Stimulated activated CD4-positive, alpha-beta T cell treated with anti-CD3 and anti-CD28 coated beads, Interleukin-4, amount 100 ng/mL, for 1 hour (primary cell): ENCODE data around the gene MYO1B.

Experiments used
- DNase-seq: peaks from one replicate; pipeline ENCODE4 v3.0.0-alpha.2; 2020

Gene MYO1B

DNA sequence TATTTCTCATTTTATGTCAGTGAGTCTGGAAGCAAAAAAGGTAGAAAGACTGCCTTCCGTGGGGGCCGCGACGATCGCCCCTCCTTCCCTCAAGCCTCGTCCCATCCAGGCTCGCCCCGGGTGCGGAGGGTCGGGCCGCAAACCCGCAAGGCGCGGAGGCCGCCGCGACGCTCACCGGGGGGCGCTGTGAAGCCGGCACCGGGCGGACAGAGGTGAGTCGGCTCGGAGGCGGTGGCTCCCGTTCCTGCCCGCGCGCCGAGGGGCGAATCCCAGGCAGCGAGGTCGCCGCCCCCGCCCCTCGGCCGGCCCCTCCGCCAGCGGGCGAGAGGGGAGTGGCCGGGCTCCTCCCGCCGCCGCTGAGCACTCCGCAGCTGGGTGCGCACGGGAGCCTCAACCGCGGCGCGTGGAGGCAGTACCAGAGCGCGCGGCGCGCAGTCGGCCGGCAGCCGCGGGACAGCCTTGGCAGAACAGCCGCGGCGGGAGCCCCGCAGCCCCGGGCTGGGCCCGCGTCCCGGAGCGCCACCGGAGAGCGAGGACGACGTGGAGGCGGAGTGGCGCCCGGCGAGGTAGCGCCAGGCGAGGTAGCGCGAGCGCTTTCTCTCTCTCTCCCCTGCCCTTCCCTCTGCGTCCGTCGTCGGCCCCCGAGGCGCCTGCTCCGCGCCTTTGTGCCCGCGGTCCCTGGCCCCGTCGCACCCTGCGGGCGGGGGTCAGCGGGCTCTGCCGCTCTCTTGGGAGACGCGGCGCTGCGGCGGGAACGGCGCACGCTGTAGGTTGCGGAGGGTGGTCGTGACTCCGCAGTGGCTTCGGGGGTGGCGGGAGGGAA lies at the start of gene MYO1B:
MYO1B (plus strand) TSS at position 359 of the 823 bp plus-strand sequence. CDS start 31,492 bp downstream, outside the sequence.
- peak; percentile 62 for DNase-seq

DNA sequence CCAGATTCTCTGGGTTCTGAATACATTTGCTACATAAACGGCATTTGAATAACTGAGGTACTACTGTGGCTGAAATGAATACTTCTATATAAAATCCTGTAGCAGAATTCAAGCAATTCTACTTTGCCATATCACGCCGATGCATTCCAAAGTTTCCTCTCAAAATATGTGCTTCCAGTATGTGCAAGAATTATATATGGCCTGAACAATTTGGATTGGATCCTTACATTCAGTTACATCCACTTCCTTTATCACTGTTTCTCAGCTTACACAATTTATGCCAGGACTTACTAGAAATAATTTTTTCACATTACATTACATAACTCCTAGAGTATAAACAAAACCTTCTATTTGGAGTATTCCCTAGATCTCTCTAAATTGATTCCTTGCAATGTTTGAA lies 48.1 kb upstream of the MYO1B start:
- no peak for DNase-seq

DNA sequence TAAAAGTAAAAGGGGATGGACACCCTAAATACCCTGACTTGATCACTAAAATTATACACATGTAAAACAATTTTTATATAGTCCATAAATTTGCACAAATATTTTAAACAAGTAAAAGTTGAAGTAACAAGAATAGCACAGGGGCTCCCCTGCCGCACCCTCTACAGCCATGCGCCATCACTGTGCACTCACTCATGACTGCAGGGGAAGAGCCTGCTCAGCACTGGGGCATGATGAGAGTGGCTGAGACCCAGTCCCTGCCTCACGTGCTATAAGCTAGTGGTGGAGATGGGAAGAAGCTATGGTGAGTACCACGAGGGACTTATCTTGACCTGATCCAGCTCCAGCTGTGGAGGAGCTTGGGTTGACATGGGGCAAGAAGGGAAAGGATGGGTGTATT lies 46.9 kb upstream of the MYO1B start:
- DNase-seq, result no peak

DNA sequence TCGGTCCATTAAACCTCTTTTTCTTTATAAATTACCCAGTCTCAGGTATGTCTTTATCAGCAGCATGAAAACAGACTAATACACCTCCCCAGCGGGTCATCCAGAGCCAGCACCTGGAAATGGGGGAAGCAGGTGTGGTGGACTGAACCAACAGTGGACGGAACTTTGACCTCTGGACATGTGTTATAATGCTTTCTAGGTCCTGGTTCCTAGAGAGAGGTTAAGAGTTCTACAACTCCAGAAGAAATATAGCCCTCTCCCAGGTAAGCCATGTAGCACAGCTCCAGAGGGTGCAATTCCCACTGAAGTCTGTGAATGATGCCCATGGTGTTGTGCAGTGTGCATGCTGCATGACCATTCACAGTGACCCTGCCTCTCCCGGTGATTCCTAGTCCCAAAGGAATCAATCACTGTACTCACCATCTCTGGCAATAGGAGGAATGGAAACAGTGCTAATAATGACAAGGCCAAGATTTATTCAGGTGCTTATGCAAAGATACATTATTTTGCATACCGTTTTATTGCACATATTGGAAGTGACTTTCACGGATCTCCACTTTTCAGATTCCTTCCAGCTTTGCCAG lies 45.2 kb upstream of the MYO1B start:
- no peak for DNase-seq

DNA sequence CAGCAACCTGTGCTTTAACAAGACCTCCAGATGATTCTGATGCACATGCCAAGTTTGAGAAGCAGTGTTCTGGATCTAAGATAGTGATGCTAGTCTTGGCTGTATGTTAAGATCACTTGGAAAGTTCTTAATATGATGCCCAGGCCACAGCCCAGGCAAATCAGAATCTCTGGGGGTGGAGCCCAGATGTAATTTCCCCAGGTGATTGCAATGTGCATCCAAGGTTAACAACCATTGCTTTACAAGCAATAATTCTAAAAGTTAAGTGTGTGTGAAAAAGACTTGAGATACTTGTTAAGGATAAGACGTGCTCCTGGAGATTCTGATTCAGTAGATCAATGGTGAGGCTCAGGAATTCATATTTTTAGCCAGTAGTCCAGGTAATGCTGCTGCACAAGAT lies 44.3 kb upstream of the MYO1B start:
- no peak for DNase-seq

DNA sequence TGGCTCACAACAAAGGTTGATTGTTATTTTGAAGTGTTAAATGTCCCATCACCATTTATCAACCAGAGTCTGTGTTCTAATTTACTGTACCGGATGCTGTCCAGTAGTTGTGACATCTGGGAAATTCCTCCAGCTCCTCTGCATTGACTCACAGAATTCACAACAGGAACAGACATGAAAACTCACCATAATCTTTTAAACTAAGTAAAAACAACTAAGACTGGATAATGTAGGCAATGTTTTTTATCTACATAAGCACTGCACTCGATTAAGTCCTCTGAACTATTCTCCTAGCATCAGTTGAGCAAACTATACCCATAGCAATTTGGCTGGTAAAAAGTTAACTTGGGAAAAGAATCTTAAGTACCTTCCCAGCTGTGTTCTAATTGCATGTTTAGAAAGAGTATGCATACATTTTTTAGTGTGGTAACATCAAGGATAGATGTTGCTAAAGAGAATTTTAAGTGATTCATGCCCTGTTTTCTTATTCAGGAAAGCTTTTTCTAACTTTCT lies 42.9 kb upstream of the MYO1B start:
- no peak for DNase-seq

DNA sequence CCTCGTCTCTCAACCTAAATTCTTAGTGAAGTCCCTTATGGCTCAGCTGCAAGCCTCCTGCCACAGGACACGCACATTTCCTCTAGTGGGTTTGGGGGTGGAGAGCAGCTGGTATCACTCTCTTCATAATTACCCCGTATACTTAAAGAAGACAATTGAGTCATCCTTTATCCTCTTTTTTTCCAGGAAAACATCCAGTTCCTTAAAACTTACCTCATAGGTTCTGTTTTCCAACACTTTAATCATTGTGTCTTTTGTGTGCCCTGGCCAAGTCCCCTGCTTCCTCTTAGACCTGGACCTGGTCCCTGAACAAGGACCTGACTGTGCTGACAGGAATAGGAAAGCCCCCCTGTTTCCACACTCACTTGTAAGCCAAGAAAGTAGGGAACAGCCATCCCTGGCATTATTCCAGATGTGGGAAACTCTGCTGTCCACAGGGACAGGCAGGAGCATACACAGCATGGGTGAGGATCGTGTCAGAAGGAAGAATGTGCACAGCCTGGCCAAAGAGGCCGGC lies 42.3 kb upstream of the MYO1B start:
- DNase-seq, result no peak

DNA sequence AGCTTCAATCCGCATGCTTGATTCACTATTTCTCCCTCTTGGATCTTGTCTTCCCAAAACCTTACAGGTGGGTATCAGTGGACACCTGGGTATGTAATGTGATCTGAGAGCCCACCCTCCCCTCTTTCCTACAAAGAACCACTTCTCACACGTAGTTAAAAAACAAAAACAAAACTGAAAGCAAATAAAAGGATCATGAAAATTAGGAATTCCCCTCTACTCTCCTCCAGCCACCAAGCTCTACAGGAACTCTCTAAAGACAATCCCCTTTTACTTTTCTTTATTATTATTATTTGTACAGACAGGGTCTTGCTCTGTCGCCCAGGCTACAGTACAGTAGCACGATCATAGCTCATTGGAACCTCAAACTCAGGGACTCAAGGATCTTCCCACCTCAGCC lies 40.8 kb upstream of the MYO1B start:
- DNase-seq, result no peak

DNA sequence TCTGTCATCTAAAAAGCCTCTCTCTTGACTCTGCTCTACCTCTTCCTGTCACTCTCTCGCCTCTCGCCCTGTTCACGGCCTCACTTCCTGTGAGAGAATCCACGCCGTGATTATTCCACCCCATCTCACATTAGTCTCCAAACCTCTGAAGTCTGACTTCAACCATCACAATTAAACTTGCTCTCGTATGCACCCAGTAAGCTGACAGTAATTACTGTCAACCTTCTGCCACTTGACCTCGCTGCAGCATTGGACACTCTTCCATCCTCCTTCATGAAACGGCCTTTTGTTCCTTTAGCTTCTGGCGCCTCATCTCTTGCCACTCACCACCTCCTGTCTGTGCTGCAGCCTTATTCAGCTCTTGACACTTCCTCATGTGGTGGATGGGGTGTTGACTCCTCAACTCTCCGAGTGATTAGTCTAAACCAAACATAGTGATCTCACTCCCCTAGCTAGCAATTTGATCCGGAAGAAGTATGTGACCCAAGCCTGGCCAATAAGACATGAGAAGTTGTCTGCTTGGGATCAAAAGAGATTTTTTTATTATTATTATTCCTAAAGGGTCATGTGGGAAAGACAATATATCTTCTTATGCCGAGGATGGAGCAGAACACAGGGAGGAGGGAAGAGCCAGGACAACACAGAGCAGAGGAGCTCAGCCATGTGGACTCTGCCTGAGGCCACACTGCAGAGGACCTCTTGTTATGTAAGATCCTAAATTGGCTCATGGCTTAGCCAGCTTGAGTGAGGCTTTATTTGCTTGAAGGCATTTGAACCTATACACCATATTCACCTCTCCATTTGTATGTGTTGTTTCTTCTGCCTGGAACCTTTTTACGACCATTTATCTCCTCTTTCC lies 38.4 kb upstream of the MYO1B start:
- no peak for DNase-seq

DNA sequence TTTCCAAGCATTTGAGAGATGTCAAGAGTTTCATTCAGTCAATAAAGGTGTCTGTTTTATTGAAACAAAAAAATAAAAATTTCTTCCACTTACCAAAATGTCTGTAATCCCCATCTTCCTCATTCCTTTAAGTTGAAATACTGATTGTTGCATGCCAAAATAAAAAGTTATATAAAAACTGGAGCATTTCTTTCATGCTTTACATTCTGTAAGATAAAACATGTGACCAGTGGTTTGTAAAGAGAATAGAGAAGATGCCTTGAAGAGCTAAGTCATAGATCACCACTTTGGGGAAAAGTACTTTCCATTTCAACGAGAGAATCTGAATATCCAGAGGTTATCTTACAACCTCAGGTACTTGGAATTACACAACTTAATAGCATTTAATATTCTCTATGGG lies 35.9 kb upstream of the MYO1B start:
- no peak for DNase-seq

DNA sequence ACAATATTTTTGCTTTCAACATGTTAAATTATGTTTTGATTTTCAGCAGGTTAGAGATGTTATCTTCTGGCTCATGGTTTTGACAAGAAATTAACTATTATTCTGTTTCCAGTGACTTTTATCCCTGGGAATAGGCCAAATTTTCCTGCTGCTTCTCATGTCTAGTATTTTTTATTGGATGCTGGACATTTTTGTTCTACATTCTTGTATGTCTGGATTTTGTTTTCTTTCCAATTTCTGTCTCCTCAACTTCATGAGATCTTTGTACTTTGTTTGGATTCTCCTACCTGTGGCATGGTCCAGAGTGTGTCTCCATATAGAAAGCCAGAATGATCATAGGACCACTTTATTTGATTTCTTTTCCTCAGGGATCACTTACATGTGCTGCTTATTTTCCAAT lies 33.1 kb upstream of the MYO1B start:
- no peak for DNase-seq

DNA sequence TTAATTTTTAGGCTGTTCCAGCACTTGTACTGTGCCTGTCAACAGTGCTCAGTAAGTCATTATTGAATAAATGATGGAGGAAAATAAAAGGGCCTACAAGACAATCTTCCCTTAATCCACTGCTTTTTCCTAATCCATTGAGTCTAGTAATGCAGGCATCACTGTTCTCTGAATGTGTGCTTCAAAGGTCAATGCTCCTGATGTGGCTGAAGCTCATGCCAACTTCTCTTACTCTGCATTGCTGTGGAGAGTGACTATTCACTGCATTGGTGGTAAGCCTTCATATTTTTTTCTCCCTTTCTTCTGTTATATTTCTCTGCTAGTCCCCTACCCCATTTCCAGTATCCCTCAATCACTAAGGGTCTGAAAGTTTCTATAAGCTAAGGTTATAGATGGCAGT lies 31.9 kb upstream of the MYO1B start:
- no peak for DNase-seq

DNA sequence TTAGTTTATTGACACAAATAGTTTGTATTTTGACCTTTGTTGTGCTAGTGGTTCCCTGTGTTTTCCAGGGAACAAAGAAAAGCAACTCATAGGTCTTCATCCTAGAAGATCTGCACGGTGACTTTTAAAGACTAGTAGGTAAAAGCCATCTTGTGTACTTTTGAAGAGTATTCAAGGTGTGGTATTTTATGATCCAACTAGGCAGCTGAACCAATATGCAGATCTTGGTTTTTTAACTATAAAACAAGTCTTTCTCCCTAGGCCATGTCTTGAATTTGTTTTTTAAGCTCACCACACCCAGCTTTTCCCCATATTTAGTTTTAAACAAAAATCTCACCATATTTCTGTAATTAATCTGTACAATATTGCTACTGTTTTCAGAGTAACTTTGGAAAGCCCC lies 30.0 kb upstream of the MYO1B start:
- no peak for DNase-seq

DNA sequence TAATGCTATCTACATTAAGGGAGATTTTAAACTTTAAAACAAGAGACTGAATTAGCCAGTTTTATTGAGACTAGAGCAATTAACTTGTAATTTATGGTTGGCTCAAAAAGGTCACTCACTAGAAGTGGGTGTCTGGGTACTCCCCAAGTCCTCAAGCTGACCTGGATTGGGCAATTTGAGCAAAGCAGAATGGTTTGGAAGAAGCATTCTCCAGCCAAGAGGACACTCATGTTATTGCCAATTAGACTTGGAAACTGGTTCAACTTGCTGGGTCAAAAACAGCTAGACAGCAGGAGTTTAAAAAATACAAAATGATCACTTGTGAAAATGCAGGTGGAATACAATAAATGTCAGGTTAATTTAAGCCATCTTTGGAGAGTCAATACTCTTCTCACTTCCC lies 29.5 kb upstream of the MYO1B start:
- no peak for DNase-seq

DNA sequence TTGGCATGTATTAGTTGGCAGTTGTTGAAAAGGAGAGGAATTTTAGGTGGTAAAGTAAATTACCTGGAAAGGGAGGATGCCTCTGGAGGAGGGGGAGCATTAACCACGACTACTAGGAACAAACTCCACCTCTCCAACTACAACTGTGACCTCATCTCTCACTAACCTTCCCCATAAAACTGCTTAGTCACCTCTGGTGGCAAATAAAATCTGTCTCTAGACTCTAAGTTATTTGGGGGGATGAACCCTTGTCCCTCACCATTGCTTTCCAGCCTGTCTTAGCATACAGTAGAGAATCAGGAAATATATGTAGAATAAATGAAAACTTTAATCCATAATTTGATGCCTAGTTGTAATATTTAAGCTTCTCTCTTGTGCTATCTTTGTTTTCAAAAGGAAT lies 27.6 kb upstream of the MYO1B start:
- DNase-seq, result no peak

DNA sequence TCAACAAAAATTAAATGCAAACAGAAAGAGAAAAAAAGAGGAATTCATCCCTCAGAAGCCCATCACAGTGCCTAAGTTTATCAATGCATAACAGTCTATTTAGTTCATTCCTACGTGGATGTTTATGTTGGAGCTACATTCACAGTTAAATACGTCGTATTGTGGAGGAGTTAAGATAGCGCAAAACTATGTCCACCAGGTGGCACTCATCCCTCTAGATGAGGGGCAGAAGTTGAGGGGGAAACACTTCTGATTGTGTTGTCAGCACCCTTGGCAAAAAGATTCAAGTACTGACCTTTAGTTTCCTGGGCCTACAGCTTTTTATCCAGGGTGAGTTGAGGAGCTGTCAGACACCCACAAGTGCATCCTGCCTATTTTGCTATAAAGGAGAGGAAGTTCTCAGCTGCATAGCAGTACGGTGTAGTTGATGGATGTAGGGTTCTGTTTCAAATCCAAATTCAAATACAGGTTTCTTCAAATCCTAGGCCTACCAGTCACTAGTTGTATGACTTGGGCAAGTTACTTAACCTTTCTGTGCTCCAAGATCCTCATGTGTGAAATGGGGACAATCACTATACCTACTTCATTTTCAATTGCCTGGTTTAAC lies 26.8 kb upstream of the MYO1B start:
- peak; percentile 27 for DNase-seq

DNA sequence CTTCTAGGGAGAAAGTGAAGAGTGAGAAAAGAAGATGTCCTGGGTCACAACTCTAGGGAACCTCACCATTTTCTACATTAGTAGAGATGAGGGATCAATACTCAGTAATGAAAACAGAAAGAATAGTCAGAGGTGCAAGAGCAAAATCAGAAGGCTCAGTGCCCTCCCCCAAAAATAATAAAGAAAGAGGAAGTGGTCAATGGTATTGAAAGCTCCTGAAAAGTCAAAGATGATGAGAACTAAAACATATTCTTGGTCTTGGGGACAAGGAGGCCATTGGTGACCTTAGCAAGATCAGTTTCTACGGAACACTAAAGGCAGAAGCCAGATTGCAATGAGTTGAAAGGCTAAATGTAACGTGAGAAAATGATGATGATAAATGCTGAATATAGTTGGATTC lies 24.5 kb upstream of the MYO1B start:
- no peak for DNase-seq

DNA sequence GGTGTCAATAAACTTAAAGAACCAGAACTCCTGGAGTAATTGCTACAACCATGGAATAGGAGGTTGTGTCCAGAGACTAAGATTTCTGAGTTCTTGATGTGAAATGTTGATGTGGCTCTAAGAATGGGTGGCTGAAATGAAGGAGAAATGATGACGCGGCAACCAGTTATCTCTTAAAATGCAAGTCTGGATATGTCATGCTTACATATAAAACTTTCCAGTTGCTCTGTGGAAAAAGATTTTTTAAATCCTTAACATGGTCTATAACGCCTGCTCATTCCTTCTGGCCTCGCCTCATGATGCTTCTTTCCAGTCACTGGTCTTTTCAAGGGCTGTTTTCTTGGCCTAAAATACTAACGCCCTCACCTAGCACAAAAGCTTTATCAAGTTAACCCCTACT lies 23.5 kb upstream of the MYO1B start:
- no peak for DNase-seq

DNA sequence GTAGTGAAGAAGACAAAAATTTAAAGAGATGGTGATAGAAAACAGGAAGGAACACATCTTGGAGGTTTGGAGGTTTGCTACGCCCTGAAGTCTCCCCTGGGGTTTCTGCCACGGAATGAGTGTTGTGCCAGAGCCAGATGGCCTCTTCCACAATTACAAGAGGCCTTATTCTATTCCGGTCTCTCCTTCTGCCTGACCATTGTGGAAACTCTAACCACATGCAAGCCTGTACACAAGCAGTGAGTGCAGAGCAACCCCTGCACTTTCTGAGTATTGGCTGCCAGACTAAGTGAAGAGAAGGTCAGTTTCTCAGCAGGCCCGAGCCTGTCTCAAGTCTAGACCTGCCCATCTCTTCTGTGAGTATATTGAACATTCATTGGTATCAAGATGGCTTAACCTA lies 22.7 kb upstream of the MYO1B start:
- no peak for DNase-seq

DNA sequence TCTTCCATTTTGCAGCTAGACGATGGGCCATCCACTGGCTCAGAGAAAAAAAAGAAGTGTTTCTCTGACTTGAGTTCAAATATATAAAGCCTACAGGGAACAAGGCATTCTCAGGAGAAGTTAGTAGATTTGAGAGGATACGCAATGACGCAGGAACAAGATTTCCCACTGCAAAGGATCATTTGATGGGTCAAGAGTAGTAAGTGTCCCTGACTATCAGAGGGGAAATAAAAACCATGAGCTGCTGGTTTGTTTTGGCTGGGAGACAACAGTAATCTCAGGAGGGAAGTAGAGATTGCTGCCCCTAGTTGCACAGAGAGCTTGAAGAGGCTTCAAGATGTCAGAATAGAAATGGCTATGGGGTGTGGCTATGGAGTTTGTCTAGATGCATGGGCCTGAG lies 22.3 kb upstream of the MYO1B start:
- DNase-seq, result no peak

DNA sequence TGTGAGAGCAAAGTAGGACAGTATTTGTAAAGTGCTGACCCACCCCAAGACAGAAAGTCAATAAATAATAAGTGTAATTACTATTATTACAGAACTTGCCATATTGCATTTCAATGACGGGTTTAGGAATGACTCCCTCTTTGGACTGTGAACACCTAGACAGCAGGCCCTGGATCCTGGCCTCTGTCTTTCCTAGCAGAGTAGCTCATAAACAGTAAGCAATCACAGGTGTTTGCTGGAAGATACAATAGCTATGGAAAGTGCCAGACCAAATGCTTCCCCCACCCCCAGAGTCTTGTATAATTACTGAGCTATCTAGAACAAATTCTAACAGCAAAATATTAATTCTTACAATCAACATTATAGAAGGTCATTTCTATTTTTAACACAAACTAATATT lies 20.1 kb upstream of the MYO1B start:
- no peak for DNase-seq

DNA sequence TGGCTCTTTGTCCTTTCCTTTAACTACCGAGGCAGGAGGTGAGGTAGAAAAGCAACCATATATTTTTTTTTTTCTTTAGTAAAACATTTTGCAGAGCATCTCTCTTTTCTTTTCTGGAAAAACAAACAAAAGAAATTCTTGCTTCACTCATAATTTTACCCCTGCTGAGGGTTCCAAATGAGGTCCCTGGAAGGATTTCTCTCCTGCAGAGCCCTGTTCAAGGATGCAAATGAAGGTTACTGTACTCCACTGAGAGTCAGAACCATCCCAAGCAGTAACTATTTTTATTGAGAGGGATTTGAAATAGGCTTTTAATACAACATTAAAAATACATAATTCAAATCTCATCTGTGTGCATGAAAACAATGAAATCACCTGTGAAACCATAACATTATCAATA lies 19.5 kb upstream of the MYO1B start:
- DNase-seq, result no peak

DNA sequence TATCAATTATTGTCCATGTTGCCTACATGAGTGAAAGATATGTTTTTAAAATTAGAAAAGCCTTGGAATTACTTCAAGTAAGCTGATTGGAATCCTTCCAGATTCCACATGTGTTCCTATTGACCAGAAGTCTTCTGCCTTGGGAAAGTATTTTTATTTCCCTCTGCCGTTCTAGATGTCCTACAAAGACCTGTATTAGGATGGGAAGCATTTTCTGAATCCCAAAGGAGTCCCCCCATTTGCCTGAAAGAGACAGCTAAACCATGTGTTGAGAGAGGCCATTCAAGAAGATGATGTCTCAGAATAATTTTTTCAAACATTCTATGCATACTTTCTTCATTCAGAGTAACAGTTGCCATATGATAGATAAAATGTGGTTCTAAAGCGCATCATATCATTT lies 19.0 kb upstream of the MYO1B start:
- no peak for DNase-seq
